ENCODE measurements around the gene TPST1. TPM values are rescaled to one million over a fixed set of nuclear protein-coding genes. Genes with fewer than 3 reads are reported as not detected.
A peak's percentile ranks its signal among the peaks of the same experiment; 100 is the strongest.

Gene TPST1
- total RNA-seq, 1 donor from 2014 or later = 16.7 TPM

DNA sequence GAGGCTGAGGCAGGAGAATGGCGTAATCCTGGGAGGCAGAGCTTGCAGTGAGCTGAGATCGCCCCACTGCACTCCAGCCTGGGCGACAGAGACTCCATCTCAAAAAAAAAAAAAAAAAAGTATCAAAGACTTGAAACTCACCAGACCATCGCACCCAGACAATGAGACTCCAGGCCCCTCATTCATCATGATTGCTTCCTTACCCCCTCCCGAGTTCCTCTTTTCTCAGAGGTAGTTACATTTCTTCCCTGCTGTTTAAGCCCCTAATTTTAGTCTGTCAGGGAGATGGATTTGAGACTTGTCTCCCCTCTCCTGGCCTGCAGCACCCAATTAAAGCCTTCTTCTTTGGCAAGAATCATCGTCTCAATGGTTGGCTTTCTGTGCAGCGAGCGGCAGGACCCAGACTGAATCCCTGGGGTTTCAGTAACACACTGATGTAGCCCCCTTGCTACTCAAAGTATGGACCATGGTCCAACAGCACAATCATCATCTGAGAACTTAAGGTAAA is 19.4 kb upstream of the TPST1 start:
- Histone ChIP-seq H3K4me1 (no peaks in the 10 kb centered on the region), H3K27ac (no peak overlapping the region), H3K27me3 (ENCODE audit: low read depth) (no peaks in the 10 kb centered on the region), H3K4me3 (no peak overlapping the region), H3K9me3 (no peaks in the 10 kb centered on the region), H3K36me3 (no peaks in the 10 kb centered on the region)
- intact Hi-C loops (cut with DNase I) = no loop called here
- no peak for DNase-seq
- TF ChIP-seq, protein P1, sequence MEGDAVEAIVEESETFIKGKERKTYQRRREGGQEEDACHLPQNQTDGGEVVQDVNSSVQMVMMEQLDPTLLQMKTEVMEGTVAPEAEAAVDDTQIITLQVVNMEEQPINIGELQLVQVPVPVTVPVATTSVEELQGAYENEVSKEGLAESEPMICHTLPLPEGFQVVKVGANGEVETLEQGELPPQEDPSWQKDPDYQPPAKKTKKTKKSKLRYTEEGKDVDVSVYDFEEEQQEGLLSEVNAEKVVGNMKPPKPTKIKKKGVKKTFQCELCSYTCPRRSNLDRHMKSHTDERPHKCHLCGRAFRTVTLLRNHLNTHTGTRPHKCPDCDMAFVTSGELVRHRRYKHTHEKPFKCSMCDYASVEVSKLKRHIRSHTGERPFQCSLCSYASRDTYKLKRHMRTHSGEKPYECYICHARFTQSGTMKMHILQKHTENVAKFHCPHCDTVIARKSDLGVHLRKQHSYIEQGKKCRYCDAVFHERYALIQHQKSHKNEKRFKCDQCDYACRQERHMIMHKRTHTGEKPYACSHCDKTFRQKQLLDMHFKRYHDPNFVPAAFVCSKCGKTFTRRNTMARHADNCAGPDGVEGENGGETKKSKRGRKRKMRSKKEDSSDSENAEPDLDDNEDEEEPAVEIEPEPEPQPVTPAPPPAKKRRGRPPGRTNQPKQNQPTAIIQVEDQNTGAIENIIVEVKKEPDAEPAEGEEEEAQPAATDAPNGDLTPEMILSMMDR (IDR thresholded peaks at IDR 0.05) = no peak
- no peak for ATAC-seq

DNA sequence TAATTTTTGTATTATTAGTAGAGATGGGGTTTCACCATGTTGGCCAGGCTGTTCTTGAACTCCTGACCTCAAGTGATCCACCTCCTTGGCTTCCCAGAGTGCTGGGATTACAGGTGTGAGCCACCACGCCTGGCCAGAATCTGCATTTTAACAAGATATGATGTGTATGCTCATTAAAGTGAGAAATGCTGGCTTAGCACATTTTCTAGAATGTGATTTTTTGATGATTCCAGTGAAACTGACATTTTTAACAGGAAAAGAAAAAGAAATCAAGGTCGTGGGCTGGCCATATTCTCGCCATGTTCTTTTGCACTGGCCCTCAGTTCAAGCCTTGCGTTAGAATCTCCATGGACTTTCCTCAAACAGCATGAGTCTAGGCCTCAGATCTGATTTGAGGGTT is 18.1 kb upstream of the TPST1 start:
- DNase-seq (no peak), ATAC-seq (no peak)
- TF ChIP-seq, protein P1 (IDR thresholded peaks at IDR 0.05) = no peak
- Histone ChIP-seq H3K4me1 (no peaks in the 10 kb centered on the region), H3K36me3 (no peaks in the 10 kb centered on the region), H3K27me3 (ENCODE audit: low read depth) (no peaks in the 10 kb centered on the region), H3K9me3 (no peaks in the 10 kb centered on the region), H3K27ac (no peak overlapping the region), H3K4me3 (no peak overlapping the region)
- intact Hi-C loops (cut with DNase I) = no loop called here

DNA sequence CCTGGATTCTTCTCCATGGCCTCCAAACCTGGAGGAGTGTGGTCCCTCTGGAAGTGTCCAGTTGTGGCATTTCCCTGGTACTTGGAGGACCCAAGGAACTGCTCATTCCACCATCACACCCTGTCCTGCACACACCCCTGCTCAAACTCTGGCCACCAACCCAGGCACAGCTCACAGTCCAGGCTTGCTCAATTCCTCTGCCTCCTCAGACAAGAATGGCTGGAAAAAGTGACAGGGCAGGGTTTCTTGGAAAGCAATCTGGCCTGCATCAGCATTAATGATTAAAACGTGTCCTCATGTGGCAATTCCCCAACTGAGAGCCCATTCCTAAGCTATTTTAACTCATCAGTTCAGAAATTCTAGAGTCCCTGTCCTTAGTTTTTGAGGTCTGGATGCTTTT is 17.2 kb upstream of the TPST1 start:
- H3K36me3 ChIP-seq = no peaks in the 10 kb centered on the region
- no peaks in the 10 kb centered on the region for H3K4me1 ChIP-seq
- no peak overlapping the region for H3K4me3 ChIP-seq
- H3K9me3 ChIP-seq = no peaks in the 10 kb centered on the region
- TF ChIP-seq, protein P1 (IDR thresholded peaks at IDR 0.05) = no peak
- DNase-seq = no peak
- H3K27ac ChIP-seq = no peak overlapping the region
- H3K27me3 ChIP-seq (ENCODE audit: low read depth) = no peaks in the 10 kb centered on the region
- intact Hi-C loops (cut with DNase I) = no loop called here
- peak; percentile 38 to 68 for ATAC-seq

DNA sequence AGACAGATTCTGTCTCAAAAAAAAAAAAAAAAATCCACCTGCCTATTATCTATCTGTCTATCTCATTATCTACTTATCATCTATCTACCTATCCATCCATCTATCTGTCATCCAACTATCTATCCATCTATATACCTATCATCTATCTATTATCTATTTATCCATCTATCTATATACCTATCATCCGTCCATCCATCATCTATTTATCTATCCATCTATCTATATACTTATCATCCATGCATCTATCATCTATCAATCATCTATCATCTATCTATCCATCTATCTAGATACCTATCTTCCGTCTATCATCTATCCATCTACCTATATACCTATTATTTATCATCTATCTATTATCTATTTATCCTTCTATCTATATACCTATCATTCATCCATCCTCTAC is 16.5 kb upstream of the TPST1 start:
- TF ChIP-seq, protein P1 (IDR thresholded peaks at IDR 0.05) = no peak
- H3K27ac ChIP-seq = no peak overlapping the region
- DNase-seq (no peak), ATAC-seq (no peak)
- no peaks in the 10 kb centered on the region for H3K27me3 ChIP-seq (ENCODE audit: low read depth)
- intact Hi-C loops (cut with DNase I) = no loop called here
- no peaks in the 10 kb centered on the region for H3K4me1 ChIP-seq
- H3K4me3 ChIP-seq = no peak overlapping the region
- no peaks in the 10 kb centered on the region for H3K9me3 ChIP-seq
- no peaks in the 10 kb centered on the region for H3K36me3 ChIP-seq

DNA sequence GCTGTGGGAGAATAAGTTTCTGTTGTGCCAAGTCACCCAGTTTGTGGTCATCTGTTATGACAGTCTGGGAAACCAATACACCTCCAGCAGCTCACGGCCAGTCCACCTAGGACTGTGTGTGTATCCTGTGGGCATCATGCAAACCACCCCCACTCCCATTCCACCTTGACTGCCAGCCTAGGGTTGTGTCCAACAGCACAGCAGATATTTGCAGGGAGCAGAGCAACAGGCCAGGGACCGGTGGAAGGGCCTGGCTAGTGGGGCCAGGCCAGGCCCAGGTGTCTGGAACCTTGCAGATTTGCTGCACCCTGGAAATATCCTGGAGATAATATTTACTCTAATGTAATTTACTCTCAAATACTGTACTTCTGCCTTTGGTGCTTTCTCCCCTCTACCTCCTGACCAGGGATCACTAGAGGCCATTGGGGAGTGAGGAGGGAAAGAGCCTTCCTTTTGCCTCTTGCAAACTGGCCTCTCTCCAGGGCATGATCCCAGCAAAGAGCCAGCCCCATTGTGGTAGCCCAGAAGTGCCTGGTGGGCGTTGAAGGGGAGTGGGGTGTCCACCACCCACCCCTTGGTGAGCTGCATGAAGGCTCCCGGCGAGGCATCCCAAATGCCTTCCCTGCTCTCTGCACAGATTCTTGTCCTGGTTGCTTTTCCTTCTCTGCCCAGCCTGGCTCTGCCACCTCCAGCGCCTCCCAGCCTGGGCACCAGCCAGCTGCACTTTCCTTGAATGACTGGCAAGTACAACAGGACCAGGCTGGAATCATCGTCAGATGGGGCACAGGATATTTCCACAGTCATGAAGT is 15.2 kb upstream of the TPST1 start:
- Histone ChIP-seq H3K9me3 (no peaks in the 10 kb centered on the region), H3K36me3 (no peaks in the 10 kb centered on the region), H3K27me3 (ENCODE audit: low read depth) (no peaks in the 10 kb centered on the region), H3K4me3 (no peak overlapping the region), H3K4me1 (no peaks in the 10 kb centered on the region), H3K27ac (no peak overlapping the region)
- intact Hi-C loops (cut with DNase I) = no loop called here
- DNase-seq (no peak), ATAC-seq (peak; percentile 15 to 35)
- TF ChIP-seq, protein P1 (IDR thresholded peaks at IDR 0.05) = no peak
